ENCODE results near the gene SPOCK1.
"Not testable (repeated sequence)": the region's sequence is repeated elsewhere in the genome, so short reads cannot be mapped to it uniquely, and the experiment has no call there.

The SPOCK1 gene

GRCh38 chr5:137269946-137270345, 229.2 kb downstream of the SPOCK1 start:
- in situ Hi-C loops (cut with MboI; ENCODE audit: low sequenced_read_pairs), result no loop called here

DNA sequence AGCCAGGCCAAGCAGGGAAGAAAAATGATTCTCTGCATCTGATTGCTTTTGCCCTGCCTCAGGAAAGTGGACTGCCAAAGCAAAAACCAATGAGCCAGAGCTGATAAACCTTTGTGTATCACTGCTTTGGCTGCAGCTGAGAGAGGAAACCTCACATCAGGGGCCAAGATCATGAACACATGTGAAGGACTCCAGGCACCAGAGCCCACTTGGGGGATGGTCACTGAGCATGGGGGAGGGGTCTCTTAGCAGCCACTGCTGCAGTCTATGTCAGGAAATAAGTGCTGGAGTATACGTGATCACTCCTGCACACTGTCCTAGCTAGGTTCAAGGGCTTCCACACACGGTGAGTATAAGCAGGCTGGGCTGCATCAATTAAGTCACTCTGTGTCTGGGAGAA, 229.9 kb downstream of the SPOCK1 start:
- in situ Hi-C loops (cut with MboI; ENCODE audit: low sequenced_read_pairs), result no loop called here

- in situ Hi-C loops (cut with MboI; ENCODE audit: low sequenced_read_pairs), result no loop called here
These were observed 230.5 kb downstream of the SPOCK1 start for GRCh38 chr5:137268646-137269045.

DNA sequence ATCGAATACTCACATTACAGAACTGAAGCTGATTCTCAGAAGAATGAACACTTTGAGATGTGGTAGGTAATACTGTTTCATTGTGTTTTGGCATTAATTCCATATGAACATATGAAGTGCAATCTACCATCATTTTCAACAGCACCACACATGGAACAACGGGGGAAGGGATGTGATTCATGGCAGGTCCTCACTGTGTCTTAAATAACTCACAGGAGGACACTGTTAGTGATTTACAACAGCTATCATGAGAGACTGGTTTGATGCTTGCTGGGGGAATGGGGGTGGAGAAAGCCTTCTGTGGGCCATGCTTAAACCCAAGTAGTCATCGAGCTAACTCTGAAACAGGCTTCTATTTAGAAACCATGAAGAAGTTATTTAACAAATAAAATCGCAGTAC, 232.9 kb downstream of the SPOCK1 start:
- in situ Hi-C loops (cut with MboI; ENCODE audit: low sequenced_read_pairs), result no loop called here

DNA sequence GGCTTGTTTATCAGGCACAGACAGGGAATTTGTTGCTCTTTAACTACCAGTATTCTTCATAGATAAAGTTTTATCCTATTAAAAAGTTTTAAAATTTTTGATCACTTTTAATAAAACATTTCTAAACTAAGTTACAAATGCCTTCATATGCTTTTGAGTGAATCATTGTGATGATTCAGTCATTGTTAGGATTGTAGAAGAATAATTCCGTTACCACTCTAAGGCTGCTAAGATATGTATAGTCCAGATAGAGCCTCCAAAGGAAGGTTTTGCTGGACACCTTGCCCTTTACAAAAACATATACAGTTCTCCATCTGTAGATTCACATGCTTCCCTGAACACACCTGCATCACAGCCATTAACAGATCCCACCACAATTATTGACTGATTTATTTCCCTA, 233.7 kb downstream of the SPOCK1 start:
- in situ Hi-C loops (cut with MboI; ENCODE audit: low sequenced_read_pairs), result no loop called here

DNA sequence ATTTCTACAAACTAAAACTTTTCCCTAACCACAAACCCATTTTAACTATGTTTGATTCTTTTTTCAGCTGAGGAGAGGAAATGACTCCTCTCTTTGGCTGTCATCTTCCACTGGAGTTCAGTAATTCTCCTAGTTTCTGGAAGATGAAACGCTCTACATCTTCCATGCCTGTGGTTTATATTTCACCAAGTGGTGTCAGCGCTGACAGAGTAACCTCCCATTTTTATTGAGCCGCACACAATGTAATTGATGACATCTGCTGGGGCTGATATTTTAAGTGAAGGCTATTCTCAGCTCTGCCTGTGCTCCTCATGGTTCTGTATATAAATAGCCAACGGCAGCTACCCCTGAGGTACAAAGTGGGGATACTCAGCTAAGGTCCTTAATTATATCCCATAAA, 234.6 kb downstream of the SPOCK1 start:
- in situ Hi-C loops (cut with MboI; ENCODE audit: low sequenced_read_pairs), result no loop called here

DNA sequence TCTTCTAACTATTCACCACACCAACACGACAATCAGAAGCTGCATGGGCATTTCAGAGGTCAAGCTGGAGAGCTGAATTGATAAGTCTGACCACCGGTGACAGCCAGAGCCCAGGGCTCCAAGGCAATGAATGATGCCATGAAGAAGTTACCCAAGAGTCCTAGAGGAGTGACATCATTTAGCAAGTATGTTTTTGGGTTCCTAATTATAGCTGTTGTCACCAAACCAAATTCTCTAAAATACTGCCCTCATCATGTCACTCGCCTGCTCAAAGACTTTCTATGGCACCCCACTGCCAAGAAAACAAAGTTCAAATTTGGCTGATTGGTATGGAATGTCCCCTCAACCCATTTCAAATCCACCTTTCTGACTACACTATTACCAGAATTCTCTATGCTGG, 235.1 kb downstream of the SPOCK1 start:
- in situ Hi-C loops (cut with MboI; ENCODE audit: low sequenced_read_pairs), result no loop called here

DNA sequence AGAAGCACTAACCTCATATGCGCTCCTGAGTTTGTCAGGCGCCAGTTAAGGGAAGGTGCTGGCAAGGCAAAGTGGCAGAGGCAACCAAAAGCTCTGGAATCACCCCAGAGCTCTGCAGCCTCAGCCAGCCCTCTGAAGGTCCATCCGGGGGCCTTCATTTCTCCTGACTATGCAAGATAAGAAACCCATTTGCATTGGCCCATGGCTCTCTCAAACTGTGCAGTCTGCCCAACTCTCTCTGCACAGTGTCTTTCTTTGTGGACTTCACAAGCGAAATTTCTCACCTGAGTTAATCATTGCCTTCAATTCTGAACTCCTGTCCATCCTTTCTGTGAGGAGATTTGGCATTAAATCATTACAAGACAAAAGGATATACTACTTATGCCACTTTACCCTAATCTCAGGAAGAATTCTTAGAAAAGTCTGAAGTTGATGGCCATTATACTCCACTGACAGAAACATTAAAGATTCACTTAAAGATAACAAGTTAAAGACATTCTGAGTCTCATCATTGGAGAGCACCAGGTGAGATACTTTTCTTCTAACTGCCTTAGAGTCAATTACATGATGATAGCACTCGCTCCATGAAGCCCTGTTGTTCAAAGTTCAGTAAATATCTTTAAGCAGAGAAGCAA, 235.6 kb downstream of the SPOCK1 start:
- in situ Hi-C loops (cut with MboI; ENCODE audit: low sequenced_read_pairs), result no loop called here

GRCh38 chr5:137262818-137263217, 236.3 kb downstream of the SPOCK1 start:
- in situ Hi-C loops (cut with MboI; ENCODE audit: low sequenced_read_pairs), result no loop called here

- in situ Hi-C loops (cut with MboI; ENCODE audit: low sequenced_read_pairs), result no loop called here
These were observed 238.1 kb downstream of the SPOCK1 start for GRCh38 chr5:137260820-137261695.

DNA sequence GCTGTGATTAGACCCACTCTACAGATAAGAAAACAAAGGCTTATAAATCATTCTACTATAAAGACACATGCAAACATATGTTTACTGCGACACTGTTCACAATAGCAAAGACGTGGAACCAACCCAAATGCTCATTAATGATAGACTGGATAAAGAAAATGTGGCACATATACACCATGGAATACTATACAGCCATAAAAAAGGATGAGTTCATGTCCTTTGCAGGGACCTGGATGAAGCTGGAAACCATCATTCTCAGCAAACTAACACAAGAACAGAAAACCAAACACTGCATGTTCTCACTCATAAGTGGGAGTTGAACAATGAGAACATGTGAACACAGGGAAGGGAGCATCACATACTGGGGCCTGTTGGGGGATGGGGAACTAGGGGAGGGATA, 240.0 kb downstream of the SPOCK1 start:
- in situ Hi-C loops (cut with MboI; ENCODE audit: low sequenced_read_pairs), result not testable (repeated sequence)

DNA sequence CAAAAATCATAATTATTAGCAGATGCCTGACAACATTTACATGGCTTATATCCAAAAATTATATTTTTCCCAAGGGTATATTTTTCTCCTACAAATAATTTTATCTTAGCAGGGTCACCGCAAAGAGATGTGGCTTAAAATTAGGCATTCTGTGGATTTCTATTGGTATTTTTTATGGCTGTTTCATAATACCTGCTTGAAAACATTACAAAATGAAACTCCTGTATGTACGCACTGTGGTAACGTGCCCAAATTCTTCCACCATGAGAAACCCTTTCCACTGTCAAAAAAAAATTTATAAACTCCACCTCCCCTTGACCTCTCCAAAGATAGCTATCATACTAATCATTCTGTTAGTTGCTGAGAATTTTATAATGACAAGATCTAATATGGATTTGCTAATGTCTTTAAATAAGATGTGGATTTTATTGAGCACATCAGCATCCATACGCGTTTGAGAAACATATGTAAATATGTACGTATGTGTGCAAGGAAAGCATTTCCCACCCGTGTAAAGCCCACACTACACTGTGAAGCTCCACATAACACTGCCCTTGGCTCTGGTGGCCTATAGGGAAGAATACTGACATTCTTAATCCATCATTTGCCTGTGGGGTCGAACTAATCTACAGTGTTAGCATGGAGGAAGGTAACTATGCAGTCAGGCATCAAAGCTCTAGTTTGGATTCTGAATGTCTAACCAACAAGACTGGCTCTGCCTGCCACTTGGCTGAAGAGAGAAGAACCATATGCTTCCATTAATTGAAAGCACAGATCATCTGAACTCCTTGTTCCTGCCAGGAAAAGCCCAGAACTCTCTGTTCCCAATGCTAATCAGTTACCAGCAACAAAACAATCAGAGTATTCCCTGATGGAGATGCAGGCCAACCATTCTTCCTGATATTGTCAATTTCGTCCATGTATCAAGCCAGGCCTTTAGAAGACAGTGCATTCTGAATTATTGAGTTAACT, 244.7 kb downstream of the SPOCK1 start:
- in situ Hi-C loops (cut with MboI; ENCODE audit: low sequenced_read_pairs), result no loop called here

GRCh38 chr5:137252512-137252911, 246.6 kb downstream of the SPOCK1 start:
- in situ Hi-C loops (cut with MboI; ENCODE audit: low sequenced_read_pairs), result no loop called here

GRCh38 chr5:137250421-137250820, 248.7 kb downstream of the SPOCK1 start:
- in situ Hi-C loops (cut with MboI; ENCODE audit: low sequenced_read_pairs), result no loop called here

- in situ Hi-C loops (cut with MboI; ENCODE audit: low sequenced_read_pairs), result no loop called here
These were observed 250.6 kb downstream of the SPOCK1 start for GRCh38 chr5:137248527-137248926.

GRCh38 chr5:137245438-137245837, 253.7 kb downstream of the SPOCK1 start:
- in situ Hi-C loops (cut with MboI; ENCODE audit: low sequenced_read_pairs), result no loop called here

GRCh38 chr5:137240285-137240684, 258.8 kb downstream of the SPOCK1 start:
- in situ Hi-C loops (cut with MboI; ENCODE audit: low sequenced_read_pairs), result no loop called here

DNA sequence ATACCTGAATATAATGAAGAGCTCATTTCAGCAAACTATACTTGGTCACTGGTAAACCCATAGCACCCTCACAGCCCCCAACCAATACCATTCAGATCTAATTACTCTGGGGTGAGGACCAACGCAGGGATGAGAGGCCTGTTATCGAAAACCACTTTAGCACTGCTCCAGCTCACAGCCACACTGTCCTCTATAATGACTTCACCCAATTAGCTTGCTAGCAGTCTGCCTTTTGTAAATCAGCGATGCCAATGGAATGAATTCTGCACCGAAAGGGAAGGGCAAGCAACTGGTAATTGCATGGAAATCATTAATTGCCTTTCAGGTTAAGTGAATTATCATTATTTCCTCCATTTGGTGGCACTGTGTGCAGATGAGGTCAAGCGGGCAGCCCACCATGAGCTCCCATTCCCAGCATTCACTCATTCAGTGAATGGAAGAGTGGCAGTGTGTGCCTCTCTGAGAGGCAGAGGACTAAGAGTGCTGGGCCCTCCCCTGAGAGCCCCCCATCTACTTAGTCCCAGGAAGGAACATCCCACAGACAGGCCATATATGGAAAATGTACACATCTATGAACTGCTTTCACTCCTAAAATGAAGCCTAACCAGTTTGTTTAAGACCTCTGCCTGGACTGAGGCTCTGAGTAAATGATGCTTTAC, 262.1 kb downstream of the SPOCK1 start:
- in situ Hi-C loops (cut with MboI; ENCODE audit: low sequenced_read_pairs), result no loop called here

- in situ Hi-C loops (cut with MboI; ENCODE audit: low sequenced_read_pairs), result no loop called here
These were observed 262.9 kb downstream of the SPOCK1 start for GRCh38 chr5:137236252-137236651.

All from HL-60/S4 treated with phorbol 12-myristate 13-acetate at 8.2 ng/mL for 4 days and 3 days (cell line).